IPS DF 4.7 (cell line): ENCODE data around the gene PHTF2.
"Not testable (repeated sequence)": the region's sequence is repeated elsewhere in the genome, so short reads cannot be mapped to it uniquely, and the experiment has no call there.

Source experiments
- DNase-seq: peaks from one replicate; pipeline ENCODE4 v3.0.0-alpha.2; 2013; ENCODE audit warnings: low spot score; ENCODE audit errors: extremely low read depth

Gene PHTF2

GRCh38 chr7:77798394-77799077 is at the start of gene PHTF2, which contains the start of gene TMEM60:
Gene PHTF2, plus strand, starts transcription at chr7:77798773.
Gene TMEM60, minus strand, starts transcription at chr7:77798434. Its CDS starts 4,061 bp downstream, at chr7:77794373.
- DNase-seq = peak; percentile 98

GRCh38 chr7:77752016-77752415 is 46.6 kb upstream of the PHTF2 start:
- DNase-seq = no peak

GRCh38 chr7:77753173-77753572 is 45.4 kb upstream of the PHTF2 start:
- DNase-seq = no peak

- no peak for DNase-seq
These were observed 41.0 kb upstream of the PHTF2 start for GRCh38 chr7:77757589-77757988.

GRCh38 chr7:77759294-77759889 is 39.2 kb upstream of the PHTF2 start:
- DNase-seq = peak; percentile 19

- no peak for DNase-seq
These were observed 37.6 kb upstream of the PHTF2 start for GRCh38 chr7:77760809-77761453.

- no peak for DNase-seq
These were observed 33.1 kb upstream of the PHTF2 start for GRCh38 chr7:77765481-77765880.

- no peak for DNase-seq
These were observed 32.4 kb upstream of the PHTF2 start for GRCh38 chr7:77765906-77766800.

GRCh38 chr7:77766801-77767605 is 31.6 kb upstream of the PHTF2 start:
- DNase-seq = no peak

GRCh38 chr7:77770316-77770715 is 28.3 kb upstream of the PHTF2 start:
- no peak for DNase-seq

GRCh38 chr7:77771901-77772300 is 26.7 kb upstream of the PHTF2 start:
- DNase-seq = no peak

- no peak for DNase-seq
These were observed 20.0 kb upstream of the PHTF2 start for GRCh38 chr7:77778535-77778934.

GRCh38 chr7:77782383-77782782 is 16.2 kb upstream of the PHTF2 start:
- no peak for DNase-seq

- DNase-seq = no peak
These were observed 15.5 kb upstream of the PHTF2 start for GRCh38 chr7:77783111-77783510.

- DNase-seq = no peak
These were observed 15.0 kb upstream of the PHTF2 start for GRCh38 chr7:77783545-77783944.

- not testable (repeated sequence) for DNase-seq
These were observed 14.1 kb upstream of the PHTF2 start for GRCh38 chr7:77784426-77784825.

GRCh38 chr7:77786018-77786417 is 12.6 kb upstream of the PHTF2 start:
- no peak for DNase-seq

GRCh38 chr7:77786741-77787140 is 11.8 kb upstream of the PHTF2 start:
- no peak for DNase-seq

GRCh38 chr7:77788327-77788902 is 10.2 kb upstream of the PHTF2 start:
- DNase-seq = no peak

- no peak for DNase-seq
These were observed 7.2 kb upstream of the PHTF2 start for GRCh38 chr7:77791336-77791735.
